ENCODE results near the gene ERV3-1.
"Not testable (repeated sequence)": the region's sequence is repeated elsewhere in the genome, so short reads cannot be mapped to it uniquely, and the experiment has no call there.

DNA sequence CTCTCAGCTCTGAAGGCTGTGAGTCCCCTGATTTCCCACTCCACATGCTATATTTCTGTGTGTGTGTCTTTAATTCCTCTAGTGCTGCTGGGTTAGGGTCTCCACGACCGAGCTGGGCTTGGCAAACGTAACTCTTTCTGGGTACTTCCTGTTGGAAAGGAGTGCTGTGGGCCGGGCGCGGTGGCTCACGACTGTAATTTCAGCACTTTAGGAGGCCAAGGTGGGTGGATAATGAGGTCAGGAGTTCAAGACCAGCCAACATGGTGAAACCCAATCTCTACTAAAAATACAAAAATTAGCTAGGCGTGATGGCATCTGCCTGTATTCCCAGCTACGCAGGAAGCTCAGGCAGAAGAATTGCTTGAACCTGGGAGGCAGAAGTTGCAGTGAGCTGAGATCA, 55.8 kb downstream of the ERV3-1 start:
- not testable (repeated sequence) for TF ChIP-seq CTCF, POLR2A (IDR thresholded peaks at IDR 0.05)

All from Peyer's patch (tissue), 4 donors.